IPS DF 6.9 (cell line): ENCODE results near the gene GALR3.

Source experiments
- DNase-seq: peaks from one replicate; pipeline ENCODE4 v3.0.0-alpha.2; 2013; ENCODE audit warnings: low read depth, low spot score
- H3K27ac ChIP-seq: one replicate; pipeline ENCODE4 v1.5.1; 2013; ENCODE audit warnings: low read length, control low read depth
- H3K27me3 ChIP-seq: 2 replicates; pipeline ENCODE4 v1.6.1; 2013; ENCODE audit warnings: mild to moderate bottlenecking, low read length; ENCODE audit not compliant: control insufficient read depth, insufficient read depth
- H3K36me3 ChIP-seq: 2 replicates; pipeline ENCODE4 v1.6.1; 2013; ENCODE audit warnings: low read length; ENCODE audit not compliant: control insufficient read depth, insufficient read depth
- H3K4me1 ChIP-seq: 2 replicates; pipeline ENCODE4 v1.6.1; 2013; ENCODE audit warnings: low read length; ENCODE audit not compliant: control insufficient read depth, insufficient read depth
- H3K4me3 ChIP-seq: 2 replicates; pipeline ENCODE4 v1.5.1; 2013; ENCODE audit warnings: mild to moderate bottlenecking, low read length
- H3K9me3 ChIP-seq: 2 replicates; pipeline ENCODE4 v1.6.1; 2013; ENCODE audit warnings: low read length, inconsistent platforms; ENCODE audit not compliant: control insufficient read depth, insufficient read depth
- WGBS: extraction: QIAGEN DNeasy Blood & Tissue Kit; methylation state at CpG from one replicate; pipeline ENCODE4 v1.1.7; 2013; ENCODE audit warnings: mixed read lengths, missing lambda C conversion rate; ENCODE audit not compliant: insufficient read length, insufficient coverage; 5-methylcytosine and 5-hydroxymethylcytosine counted together

GALR3 gene, protein sequence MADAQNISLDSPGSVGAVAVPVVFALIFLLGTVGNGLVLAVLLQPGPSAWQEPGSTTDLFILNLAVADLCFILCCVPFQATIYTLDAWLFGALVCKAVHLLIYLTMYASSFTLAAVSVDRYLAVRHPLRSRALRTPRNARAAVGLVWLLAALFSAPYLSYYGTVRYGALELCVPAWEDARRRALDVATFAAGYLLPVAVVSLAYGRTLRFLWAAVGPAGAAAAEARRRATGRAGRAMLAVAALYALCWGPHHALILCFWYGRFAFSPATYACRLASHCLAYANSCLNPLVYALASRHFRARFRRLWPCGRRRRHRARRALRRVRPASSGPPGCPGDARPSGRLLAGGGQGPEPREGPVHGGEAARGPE

DNA sequence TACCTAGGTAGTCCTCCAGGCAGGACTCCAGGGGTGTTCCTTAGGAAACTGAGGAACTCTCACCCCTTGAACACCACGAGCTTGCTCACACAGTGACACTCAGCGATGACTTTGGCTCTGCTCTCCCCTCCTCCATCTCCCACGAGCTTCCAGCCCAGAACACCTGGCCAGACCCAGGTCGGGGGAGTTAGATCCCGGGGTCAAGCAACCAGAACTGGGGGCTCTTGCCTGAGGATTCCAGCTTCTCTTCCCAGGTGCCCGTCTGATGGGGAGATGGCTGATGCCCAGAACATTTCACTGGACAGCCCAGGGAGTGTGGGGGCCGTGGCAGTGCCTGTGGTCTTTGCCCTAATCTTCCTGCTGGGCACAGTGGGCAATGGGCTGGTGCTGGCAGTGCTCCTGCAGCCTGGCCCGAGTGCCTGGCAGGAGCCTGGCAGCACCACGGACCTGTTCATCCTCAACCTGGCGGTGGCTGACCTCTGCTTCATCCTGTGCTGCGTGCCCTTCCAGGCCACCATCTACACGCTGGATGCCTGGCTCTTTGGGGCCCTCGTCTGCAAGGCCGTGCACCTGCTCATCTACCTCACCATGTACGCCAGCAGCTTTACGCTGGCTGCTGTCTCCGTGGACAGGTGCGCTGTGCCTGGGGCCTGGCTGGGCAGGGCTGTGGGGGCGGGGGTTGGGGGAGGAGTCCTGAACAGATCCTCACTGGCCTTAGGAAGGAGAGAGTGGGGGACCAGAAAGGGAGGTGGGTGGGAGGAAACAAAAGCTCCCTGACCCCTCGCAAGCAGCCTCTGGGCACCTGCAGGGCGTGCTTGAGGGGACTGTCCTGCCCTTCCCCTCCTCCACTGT, at the start of gene GALR3:
Gene GALR3 (plus strand): TSS at position 249 of the 852 bp plus-strand sequence. CDS start 25 bp downstream, at position 274.
- no peak within 1 kb of the TSS for H3K4me3 ChIP-seq
- WGBS = no CpG with 5 or more reads among the region's 21 CpGs
- no peaks in the 10 kb centered on the region; the same call in 1 of the 2 replicates for H3K36me3 ChIP-seq
- peaks cover 9% of the 10 kb centered on the region; the same call in 1 of the 2 replicates for H3K27me3 ChIP-seq
- no peak within 1 kb of the TSS for H3K27ac ChIP-seq
- no peak for DNase-seq
- H3K4me1 ChIP-seq = peaks cover 11% of the 10 kb centered on the region
- no peaks in the 10 kb centered on the region for H3K9me3 ChIP-seq

DNA sequence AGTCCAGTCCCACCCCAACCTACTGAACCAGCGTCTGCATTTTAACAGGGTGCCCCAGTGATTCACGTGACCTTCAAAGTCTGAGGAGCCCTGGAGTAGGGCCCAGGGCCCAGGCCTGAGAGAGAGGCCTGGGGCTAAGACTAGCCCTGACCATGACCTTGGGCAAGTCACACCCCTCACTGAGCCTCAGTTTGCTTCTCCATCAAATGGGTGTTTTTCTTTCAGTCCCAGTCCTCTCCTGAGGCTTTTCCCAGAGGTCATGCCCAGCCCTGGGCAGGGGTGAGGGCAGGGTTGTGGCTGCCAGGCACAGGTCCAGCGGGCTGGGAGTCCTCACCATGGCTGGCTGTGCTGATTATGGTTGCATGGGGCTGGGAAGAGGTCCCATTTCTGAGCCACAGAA, 48.5 kb upstream of the GALR3 start:
- Histone ChIP-seq H3K4me3 (no peak overlapping the region), H3K27ac (no peak overlapping the region), H3K27me3 (no peaks in the 10 kb centered on the region), H3K9me3 (no peaks in the 10 kb centered on the region), H3K36me3 (peaks cover 2% of the 10 kb centered on the region), H3K4me1 (peaks cover 2% of the 10 kb centered on the region; the same call in 1 of the 2 replicates)
- no peak for DNase-seq
- no CpG with 5 or more reads among the region's 3 CpGs for WGBS

DNA sequence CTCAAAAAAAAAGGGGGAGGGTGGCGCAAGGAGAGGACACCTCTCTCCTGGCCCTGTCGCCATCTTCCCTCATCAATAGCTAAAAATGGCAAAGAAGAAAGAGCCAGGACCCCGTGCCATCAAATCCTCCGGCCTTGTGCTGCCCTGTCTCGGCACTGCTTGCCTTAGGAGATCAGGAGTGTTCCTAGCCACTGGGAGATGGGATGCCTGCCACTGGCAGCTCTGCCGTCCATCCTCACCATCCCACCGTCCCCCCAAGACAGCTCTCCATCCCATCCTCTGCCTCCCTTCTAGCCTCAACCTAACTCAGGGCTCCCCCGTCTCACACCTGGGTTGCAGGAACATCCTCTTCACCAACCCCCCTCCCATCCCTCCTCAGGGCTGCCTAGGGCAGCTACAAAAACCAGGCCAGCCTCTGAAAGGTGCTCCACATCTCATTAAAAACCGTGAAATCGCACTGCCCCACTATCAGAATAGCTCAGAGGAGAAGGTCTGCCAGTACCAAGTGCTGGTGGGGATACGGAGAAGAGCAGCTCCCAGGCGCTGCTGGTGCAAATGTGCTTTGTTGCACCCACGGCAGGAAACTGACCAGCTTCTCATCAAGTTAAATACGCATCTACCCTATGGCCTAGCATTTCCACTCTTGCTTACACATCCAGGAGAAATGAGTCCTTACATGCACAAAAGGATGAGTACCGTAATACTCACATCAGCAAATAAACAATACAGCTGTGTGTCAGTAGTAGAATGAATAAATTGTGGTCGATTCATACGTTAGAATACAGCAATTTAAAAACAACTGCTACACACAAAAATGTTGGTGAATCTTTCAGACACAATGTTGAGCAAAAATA, 47.2 kb upstream of the GALR3 start:
- Histone ChIP-seq H3K27me3 (no peaks in the 10 kb centered on the region), H3K9me3 (no peaks in the 10 kb centered on the region), H3K4me1 (peaks cover 2% of the 10 kb centered on the region; the same call in 1 of the 2 replicates), H3K4me3 (no peak overlapping the region), H3K36me3 (peaks cover 2% of the 10 kb centered on the region), H3K27ac (no peak overlapping the region)
- no CpG with 5 or more reads among the region's 17 CpGs for WGBS
- no peak for DNase-seq

DNA sequence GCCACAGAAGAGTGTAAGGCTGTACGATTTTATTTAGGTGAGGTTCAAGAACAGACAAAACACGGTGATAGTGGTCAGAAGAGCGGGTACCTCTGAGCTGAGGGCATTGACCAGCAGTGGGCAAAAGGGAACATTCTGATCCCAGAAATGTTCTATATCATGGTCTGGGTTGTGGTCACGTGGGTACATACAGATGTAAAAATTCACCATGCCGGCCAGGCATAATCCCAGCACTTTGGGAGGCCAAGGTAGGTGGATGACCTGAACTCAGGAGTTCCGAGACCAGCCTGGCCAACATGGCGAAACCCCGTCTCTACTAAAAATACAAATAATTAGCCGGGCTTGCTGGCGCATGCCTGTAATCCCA, 46.6 kb upstream of the GALR3 start:
- H3K36me3 ChIP-seq = peaks cover 2% of the 10 kb centered on the region
- H3K27ac ChIP-seq = no peak overlapping the region
- no peak for DNase-seq
- no CpG with 5 or more reads among the region's 10 CpGs for WGBS
- H3K4me3 ChIP-seq = no peak overlapping the region
- peaks cover 2% of the 10 kb centered on the region; the same call in 1 of the 2 replicates for H3K4me1 ChIP-seq
- H3K27me3 ChIP-seq = no peaks in the 10 kb centered on the region
- no peaks in the 10 kb centered on the region for H3K9me3 ChIP-seq

DNA sequence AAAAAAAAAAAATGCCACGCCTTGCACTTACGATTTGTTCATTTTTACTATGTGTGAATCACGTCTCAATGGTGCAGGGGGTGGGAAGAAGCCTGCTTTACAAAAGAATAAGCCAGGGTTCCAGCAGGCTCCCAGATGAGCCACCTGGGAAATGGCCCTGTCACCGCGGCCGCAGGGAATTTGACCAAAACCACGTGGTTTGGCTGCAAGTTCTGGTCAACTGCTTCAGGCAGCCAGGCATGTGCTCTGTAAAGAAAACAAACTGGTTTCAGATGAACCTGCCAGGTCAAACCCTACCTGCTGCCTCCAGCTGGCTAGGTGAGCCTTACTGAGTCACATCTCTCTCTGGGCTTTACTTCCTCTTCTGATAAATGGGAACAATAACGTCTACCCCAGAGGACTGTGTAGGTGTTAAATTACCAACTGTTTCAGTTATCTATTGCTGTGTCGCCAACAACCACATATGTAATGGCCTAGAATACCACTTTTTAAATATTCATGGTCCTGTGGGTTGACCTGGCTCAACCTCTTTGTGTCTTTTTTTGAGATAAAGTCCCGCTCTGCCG, 46.0 kb upstream of the GALR3 start:
- H3K36me3 ChIP-seq = peaks cover 2% of the 10 kb centered on the region
- no peak overlapping the region for H3K4me3 ChIP-seq
- H3K9me3 ChIP-seq = no peaks in the 10 kb centered on the region
- H3K4me1 ChIP-seq = peaks cover 2% of the 10 kb centered on the region; the same call in 1 of the 2 replicates
- H3K27me3 ChIP-seq = no peaks in the 10 kb centered on the region
- H3K27ac ChIP-seq = no peak overlapping the region
- no CpG with 5 or more reads among the region's 11 CpGs for WGBS
- DNase-seq = no peak

DNA sequence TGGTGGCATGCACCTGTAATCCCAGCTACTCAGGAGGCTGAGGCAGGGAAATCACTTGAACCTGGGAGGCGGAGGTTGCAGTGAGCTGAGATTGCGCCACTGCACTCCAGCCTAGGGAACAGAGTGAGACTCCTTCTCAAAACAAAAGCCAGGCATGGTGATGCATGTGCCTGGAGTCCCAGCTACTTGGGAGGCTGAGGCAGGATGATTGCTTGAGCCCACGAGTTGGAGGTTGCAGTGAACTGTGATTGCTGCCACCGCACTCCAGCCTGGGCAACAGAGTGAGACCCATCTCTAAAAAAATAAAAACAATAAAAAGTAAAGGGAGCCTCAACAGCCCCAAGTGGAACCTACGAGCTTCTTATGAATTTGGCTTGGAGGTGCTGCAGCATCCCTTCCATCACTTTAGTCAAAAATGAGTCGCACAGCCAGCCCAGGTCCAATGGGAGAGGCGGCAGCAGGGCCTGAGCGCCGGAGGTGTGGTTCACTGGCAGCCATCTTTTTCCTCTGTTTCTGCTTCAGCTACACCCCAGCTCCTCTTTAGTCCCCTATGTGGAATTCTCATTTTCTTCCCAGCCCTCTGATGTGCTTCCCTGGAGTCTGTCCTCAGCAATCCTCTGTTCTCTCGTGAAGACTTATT, 44.7 kb upstream of the GALR3 start:
- no CpG with 5 or more reads among the region's 10 CpGs for WGBS
- DNase-seq = no peak
- Histone ChIP-seq H3K36me3 (peaks cover 2% of the 10 kb centered on the region; the same call in 1 of the 2 replicates), H3K9me3 (no peaks in the 10 kb centered on the region), H3K27me3 (no peaks in the 10 kb centered on the region), H3K4me3 (no peak overlapping the region), H3K27ac (no peak overlapping the region), H3K4me1 (peaks cover 3% of the 10 kb centered on the region; the same call in 1 of the 2 replicates)

DNA sequence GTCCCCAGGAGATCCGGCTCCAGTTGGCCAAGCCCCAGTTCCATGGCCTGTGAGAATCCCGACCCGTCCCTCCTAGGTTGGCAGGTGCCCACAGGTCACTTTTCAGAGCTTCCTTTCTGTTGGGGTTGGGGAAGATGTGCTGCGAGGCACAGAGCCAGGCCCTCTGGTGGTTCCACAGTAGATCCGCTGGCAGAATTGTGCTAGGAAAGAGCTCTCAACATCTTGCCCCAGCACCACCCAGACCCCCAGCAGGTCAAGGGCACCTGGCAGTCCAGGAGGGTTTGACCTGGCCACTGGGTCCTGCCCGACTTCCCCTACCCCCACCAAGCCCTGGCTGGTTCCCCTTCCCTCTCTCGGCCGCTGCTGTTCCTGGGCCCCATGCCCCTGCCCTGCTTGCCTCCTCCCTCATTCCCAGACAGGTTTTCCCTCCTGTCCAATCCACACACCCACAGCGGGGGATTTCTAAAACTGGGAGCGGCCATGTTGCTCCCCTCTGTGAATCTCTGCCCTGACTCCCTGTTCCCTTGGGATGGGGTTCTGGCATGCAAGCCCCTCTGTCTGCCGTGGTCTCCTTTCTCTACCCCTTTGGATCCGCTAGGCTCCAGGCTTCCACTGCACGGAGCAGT, 41.6 kb upstream of the GALR3 start:
- WGBS = no CpG with 5 or more reads among the region's 13 CpGs
- no peak for DNase-seq
- no peaks in the 10 kb centered on the region for H3K36me3 ChIP-seq
- H3K27ac ChIP-seq = no peak overlapping the region
- H3K4me1 ChIP-seq = peaks cover 3% of the 10 kb centered on the region; the same call in 1 of the 2 replicates
- H3K4me3 ChIP-seq = no peak overlapping the region
- H3K9me3 ChIP-seq = no peaks in the 10 kb centered on the region
- H3K27me3 ChIP-seq = no peaks in the 10 kb centered on the region; the same call in 1 of the 2 replicates

DNA sequence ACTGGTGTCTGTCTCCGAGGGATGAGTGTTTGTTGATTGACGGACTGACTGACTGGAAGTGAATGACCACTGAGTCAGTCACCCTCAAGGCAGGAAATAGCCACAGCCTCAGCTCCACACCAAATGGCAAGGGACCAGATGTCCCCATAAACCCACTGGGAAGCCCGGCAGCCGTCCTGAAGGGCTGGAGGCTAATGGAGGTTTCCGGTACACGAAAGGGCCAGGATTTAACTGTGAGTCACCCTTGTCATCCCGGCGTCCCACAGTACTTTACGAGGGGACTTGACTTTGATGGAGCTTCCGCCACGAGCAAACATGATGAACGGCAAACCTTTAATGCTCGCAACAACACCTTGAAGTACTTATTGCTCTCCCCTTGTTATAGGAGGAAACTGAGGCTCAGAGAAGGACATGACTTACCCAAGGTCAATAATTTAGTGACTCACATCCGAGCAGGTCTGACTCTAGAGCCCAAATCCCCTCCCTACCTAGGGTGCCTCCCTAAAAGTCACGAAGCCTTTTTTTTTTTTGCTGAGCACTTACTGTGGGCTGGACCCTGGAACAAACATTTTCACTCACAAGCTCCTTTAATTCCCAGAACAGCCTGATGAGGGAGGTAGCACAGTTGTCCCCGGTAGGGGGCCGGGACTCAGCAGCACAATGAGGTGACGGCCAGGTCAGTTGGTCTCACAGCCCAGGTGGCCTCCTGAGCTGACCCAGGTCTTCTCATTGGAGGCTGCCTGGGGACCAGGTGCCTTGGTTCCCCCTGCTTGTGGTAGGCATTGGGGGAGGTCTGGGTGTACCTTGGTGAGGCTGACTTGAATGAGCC, 40.6 kb upstream of the GALR3 start:
- no CpG with 5 or more reads among the region's 18 CpGs for WGBS
- no peak overlapping the region for H3K27ac ChIP-seq
- H3K36me3 ChIP-seq = no peaks in the 10 kb centered on the region
- no peak overlapping the region for H3K4me3 ChIP-seq
- 0 out of 2 replicates have a peak, but pooled peaks cover 3% of the 10 kb centered on the region for H3K4me1 ChIP-seq
- H3K9me3 ChIP-seq = no peaks in the 10 kb centered on the region
- DNase-seq = no peak
- no peaks in the 10 kb centered on the region; the same call in 1 of the 2 replicates for H3K27me3 ChIP-seq
